Dedifferentiated amniotic fluid mesenchymal stem cell (primary cell): ENCODE data around the gene KIR2DL4.
"Not testable (repeated sequence)": the region's sequence is repeated elsewhere in the genome, so short reads cannot be mapped to it uniquely, and the experiment has no call there.

Experiments used
- DNase-seq: peaks from one replicate; pipeline ENCODE4 v3.0.0-alpha.2; 2016; ENCODE audit errors: extremely low spot score

KIR2DL4 gene

DNA sequence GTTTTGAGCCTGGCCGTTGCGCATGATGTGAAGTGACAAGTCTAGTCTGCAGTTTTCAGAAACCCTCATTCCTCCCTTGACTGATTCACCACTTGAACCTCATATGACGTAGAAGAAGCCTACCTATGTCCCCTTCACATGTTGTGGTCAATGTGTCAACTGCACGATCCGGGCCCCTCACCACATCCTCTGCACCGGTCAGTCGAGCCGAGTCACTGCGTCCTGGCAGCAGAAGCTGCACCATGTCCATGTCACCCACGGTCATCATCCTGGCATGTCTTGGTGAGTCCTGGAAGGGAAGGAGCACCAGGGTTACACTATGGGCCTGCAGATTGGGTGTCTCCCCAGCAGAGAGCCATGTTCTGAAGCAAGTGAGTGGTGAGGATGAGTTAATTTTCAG, at the start of gene KIR2DL4:
TSS of gene KIR2DL4 (plus strand) at position 201 of the 400 bp plus-strand sequence. CDS start at position 243, 42 bp downstream.
- DNase-seq = no peak

DNA sequence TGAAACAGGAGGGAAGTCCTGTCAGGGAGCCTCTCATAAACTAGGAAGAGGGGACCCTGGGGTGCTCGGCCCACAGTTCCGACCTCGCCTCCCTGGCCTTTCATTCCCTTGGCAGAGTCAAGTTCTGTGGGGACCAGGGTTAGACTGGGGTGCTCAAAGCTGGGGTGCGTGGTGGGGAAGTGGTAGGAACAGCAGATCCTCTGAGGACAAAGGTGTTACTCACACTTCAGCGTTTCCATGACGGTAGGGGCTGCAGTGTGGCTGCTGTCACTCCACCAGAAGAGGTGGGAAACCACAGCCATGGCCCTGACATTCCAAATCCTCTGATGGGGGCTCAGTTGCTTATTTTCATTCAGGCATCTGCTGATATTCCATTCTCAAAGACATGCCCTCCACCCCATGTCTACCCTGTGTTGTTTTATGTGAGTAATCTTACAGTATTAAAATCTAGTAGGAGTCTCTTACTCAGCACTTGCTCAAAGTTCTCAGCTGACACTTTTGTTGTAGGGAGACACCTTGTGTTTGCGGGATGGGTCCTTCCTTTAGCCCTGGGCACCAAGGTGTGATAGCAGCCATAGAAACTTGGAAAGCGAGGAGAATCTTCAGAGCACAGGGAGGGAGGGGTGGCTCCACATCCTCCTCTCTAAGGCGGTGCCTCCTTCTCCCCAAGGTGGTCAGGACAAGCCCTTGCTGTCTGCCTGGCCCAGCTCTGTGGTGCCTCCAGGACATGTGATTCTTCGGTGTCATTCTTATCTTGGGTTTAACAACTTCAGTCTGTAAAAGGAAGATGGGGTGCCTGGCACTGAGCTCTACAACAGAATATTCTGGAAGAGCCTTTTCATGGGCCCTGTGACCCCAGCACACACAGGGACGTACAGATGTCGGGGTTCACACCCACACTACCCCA, 47.0 kb upstream of the KIR2DL4 start:
- not testable (repeated sequence) for DNase-seq

DNA sequence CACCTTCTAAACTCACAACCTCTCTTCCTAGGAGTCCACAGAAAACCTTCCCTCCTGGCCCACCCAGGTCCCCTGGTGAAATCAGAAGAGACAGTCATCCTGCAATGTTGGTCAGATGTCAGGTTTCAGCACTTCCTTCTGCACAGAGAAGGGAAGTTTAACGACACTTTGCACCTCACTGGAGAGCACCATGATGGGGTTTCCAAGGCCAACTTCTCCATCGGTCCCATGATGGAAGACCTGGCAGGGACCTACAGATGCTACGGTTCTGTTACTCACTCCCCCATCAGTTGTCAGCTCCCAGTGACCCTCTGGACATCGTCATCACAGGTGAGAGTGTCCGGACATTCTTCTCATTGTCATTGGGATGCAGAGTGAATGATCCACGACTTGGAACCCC, 44.8 kb upstream of the KIR2DL4 start:
- DNase-seq = not testable (repeated sequence)

- DNase-seq = not testable (repeated sequence)
Measured at GRCh38 chr19:54764219-54764618, 39.2 kb upstream of the KIR2DL4 start.

DNA sequence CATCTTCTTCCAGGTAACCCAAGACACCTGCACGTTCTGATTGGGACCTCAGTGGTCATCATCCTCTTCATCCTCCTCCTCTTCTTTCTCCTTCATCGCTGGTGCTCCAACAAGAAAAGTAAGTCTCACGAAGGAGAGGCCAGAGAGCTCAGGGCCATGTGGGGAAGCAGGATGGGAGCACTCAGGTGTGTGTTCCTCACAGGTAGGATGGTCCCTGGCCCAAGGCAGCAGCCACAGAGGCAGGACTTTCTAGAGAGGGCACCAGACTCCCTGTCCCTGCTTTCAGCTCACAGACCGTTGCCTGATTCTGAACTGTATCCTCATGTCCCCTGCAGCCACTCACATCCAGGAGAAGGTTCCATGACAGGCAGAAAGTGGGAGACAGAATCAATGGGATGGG, 36.9 kb upstream of the KIR2DL4 start:
- DNase-seq = not testable (repeated sequence)

GRCh38 chr19:54769646-54770045, 33.8 kb upstream of the KIR2DL4 start, which contains the start of gene KIR2DL1:
Gene KIR2DL1, plus strand, starts transcription at chr19:54769793. Its CDS starts 58 bp downstream, at chr19:54769851.
- DNase-seq = not testable (repeated sequence)

- not testable (repeated sequence) for DNase-seq
Measured at GRCh38 chr19:54770511-54770910, 32.9 kb upstream of the KIR2DL4 start.

GRCh38 chr19:54771018-54771960, 32.1 kb upstream of the KIR2DL4 start:
- DNase-seq = not testable (repeated sequence)

GRCh38 chr19:54772666-54773065, 30.7 kb upstream of the KIR2DL4 start:
- not testable (repeated sequence) for DNase-seq

DNA sequence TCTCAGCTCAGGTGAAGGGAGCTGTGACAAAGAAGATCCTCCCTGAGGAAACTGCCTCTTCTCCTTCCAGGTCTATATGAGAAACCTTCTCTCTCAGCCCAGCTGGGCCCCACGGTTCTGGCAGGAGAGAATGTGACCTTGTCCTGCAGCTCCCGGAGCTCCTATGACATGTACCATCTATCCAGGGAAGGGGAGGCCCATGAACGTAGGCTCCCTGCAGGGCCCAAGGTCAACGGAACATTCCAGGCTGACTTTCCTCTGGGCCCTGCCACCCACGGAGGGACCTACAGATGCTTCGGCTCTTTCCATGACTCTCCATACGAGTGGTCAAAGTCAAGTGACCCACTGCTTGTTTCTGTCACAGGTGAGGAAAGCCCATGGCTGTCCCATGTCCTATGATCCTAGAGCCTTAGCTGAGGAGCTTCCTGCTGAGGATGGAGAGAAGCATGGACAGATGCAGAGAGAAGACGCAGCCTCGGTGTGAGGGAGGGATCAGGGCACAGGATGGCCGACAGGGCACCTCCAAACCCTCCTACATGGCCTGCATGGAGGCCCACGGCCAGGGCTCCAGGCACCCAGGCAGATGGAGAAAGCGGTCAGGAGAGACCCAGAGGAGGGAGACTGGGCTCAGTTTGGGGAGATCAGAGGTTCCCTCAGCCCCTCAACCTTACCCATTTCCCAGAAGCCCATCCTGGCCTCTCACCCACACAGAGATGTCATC, 28.2 kb upstream of the KIR2DL4 start:
- DNase-seq = not testable (repeated sequence)

- DNase-seq = not testable (repeated sequence)
Measured at GRCh38 chr19:54775830-54776229, 27.6 kb upstream of the KIR2DL4 start.

DNA sequence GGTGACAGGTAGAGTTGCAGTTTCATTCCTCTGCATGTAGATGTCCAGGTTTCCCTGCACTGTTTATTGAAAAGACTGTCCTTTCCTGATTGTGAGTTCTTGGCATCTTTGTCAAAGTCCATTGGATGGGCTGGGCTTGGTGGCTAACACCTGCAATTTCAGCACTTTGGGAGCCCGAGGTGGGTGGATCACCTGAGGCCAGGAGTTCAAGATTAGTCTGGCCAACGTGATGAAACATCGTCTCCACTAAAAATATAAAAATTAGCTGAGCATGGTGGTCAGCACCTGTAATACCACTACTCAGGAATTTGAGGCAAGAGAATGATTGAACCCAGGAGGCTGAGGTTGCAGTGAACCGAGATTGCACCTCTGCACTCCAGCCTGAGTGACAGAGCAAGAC, 25.6 kb upstream of the KIR2DL4 start:
- DNase-seq = not testable (repeated sequence)

GRCh38 chr19:54778896-54779295, 24.5 kb upstream of the KIR2DL4 start:
- DNase-seq = not testable (repeated sequence)

- not testable (repeated sequence) for DNase-seq
Measured at GRCh38 chr19:54782916-54783315, 20.5 kb upstream of the KIR2DL4 start.

GRCh38 chr19:54786091-54786723, 17.2 kb upstream of the KIR2DL4 start:
- DNase-seq = peak; percentile 13

DNA sequence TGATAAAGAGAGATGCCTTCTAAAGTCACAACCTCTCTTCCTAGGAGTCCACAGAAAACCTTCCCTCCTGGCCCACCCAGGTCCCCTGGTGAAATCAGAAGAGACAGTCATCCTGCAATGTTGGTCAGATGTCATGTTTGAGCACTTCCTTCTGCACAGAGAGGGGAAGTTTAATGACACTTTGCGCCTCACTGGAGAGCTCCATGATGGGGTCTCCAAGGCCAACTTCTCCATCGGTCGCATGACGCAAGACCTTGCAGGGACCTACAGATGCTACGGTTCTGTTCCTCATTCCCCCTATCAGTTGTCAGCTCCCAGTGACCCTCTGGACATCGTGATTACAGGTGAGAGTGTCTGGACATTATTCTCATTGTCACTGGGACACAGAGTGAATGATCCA, 15.3 kb upstream of the KIR2DL4 start:
- not testable (repeated sequence) for DNase-seq

DNA sequence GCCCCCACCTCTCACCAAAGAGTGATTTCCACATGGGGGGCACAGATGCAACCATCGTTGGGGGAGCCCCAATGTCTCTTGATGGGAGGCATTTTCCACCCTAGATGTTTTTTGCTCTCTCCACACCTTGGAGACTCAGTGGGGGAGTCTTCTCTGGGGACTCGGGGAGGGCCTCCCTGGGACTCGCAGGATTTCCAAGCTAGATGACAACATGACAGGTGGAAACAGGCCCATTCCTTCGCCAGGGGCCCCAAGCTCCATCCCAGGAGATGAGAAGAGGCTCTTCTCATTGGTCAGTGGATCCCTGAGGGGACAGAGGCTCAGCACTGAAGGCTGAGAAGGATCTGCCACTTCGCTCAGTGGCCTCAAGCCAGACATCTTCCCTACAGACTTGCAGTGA, 12.7 kb upstream of the KIR2DL4 start:
- no peak for DNase-seq

DNA sequence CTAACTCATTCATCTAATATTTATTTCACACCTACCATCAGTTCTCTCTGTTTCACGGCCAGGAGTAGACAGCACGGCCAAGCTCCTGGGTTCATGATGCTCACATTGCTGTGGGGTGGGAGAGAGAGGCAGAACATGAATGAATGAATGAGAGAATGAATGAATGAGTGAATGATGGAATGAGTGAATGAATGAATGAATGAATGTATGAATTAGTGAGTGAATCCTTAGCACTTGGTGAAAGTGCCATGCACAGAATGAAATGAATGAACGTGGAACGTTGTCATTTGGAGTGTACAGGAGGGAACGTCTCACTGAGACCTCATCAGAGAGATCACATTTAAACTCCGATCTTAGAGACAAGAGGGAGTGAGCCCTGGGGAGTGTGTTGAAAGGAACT, 11.9 kb upstream of the KIR2DL4 start:
- no peak for DNase-seq

DNA sequence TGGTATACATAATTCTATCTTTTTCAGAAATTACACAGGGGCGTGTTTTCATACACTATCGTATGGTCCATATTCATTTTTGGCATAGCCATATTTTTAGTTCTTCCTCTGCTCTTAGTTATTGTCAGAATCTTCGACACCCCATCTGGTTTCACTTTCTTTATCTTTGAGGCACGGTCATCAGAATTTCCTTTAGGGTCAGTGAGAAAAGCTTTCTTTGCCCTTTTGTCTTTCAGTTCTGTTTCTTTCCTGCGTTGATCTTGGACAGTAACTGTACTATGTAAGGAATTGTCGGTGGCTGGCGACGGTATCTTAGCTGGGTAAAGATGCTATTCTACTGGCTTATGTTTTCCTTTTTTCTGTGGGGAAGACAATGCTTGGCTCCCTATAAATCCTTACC, 10.6 kb upstream of the KIR2DL4 start:
- DNase-seq = no peak

GRCh38 chr19:54795758-54796157, 7.7 kb upstream of the KIR2DL4 start:
- no peak for DNase-seq

GRCh38 chr19:54804101-54804500, 691 bp downstream of the KIR2DL4 start:
- no peak for DNase-seq
